SK-N-SH treated with all-trans-retinoic acid at 6 μM for 48 hours (cell line): ENCODE results near the gene PXT1.

Experiments used
- ATAC-seq: fragments of 200-7000 bp; cut with Tn5 transposase; 3 replicates; pipeline ENCODE4 v1.9.1; 2020; ENCODE audit warnings: mild to moderate bottlenecking, moderate library complexity
- ARNTL ChIP-seq: fragments of 450-650 bp; formaldehyde crosslinking; IDR thresholded peaks from 2 replicates; pipeline ENCODE4 v1.5.0; 2020; ENCODE audit warnings: low read depth, mild to moderate bottlenecking, moderate library complexity, borderline replicate concordance
- BACH2 ChIP-seq: fragments of 250-450 bp; sonication (Bioruptor Pico); IDR thresholded peaks from 2 replicates; pipeline ENCODE4 v1.9.0; 2021; ENCODE audit warnings: mild to moderate bottlenecking, borderline replicate concordance
- CSDC2 ChIP-seq: fragments of 250-450 bp; sonication (Bioruptor Pico); IDR thresholded peaks from 2 replicates; pipeline ENCODE4 v1.5.0; 2020; ENCODE audit warnings: mild to moderate bottlenecking, moderate library complexity
- ESRRG ChIP-seq: fragments of 250-450 bp; sonication (Bioruptor Pico); IDR thresholded peaks from 2 replicates; pipeline ENCODE4 v1.6.1; 2021; ENCODE audit warnings: mild to moderate bottlenecking
- GLIS3 ChIP-seq: fragments of 250-450 bp; sonication (Bioruptor Pico); IDR thresholded peaks from 2 replicates; pipeline ENCODE4 v1.5.0; 2020; ENCODE audit warnings: mild to moderate bottlenecking, moderate library complexity
- ISL1 ChIP-seq: fragments of 250-450 bp; sonication (Bioruptor Pico); IDR thresholded peaks from 2 replicates; pipeline ENCODE4 v2.1.2; 2022; ENCODE audit warnings: mild to moderate bottlenecking, moderate library complexity
- OSR1 ChIP-seq: fragments of 250-450 bp; sonication (Bioruptor Pico); IDR thresholded peaks from 2 replicates; pipeline ENCODE4 v1.8.0; 2022; ENCODE audit warnings: moderate library complexity, mild to moderate bottlenecking, inconsistent platforms
- PATZ1 ChIP-seq: fragments of 250-450 bp; sonication (Bioruptor Pico); IDR thresholded peaks from 2 replicates; pipeline ENCODE4 v1.8.0; 2020; ENCODE audit warnings: mild to moderate bottlenecking, moderate library complexity, borderline replicate concordance
- POU6F1 ChIP-seq: fragments of 250-450 bp; sonication (Bioruptor Pico); IDR thresholded peaks from 2 replicates; pipeline ENCODE4 v1.8.0; 2021; ENCODE audit warnings: low read depth, mild to moderate bottlenecking, moderate library complexity, borderline replicate concordance
- RARB ChIP-seq: fragments of 250-450 bp; sonication (Bioruptor Pico); IDR thresholded peaks from 2 replicates; pipeline ENCODE4 v1.8.0; 2021; ENCODE audit warnings: mild to moderate bottlenecking, moderate library complexity
- SNAI2 ChIP-seq: fragments of 250-450 bp; sonication (Bioruptor Pico); IDR thresholded peaks from 2 replicates; pipeline ENCODE4 v1.5.0; 2020; ENCODE audit warnings: mild to moderate bottlenecking, moderate library complexity
- TCF4 ChIP-seq: fragments of 250-450 bp; sonication (Bioruptor Pico); IDR thresholded peaks from 2 replicates; pipeline ENCODE4 v1.8.0; 2021; ENCODE audit warnings: mild to moderate bottlenecking, moderate library complexity, borderline replicate concordance
- TOX ChIP-seq: fragments of 250-450 bp; sonication (Bioruptor Pico); IDR thresholded peaks from 2 replicates; pipeline ENCODE4 v1.8.0; 2021; ENCODE audit warnings: mild to moderate bottlenecking, moderate library complexity, borderline replicate concordance
- TSHZ2 ChIP-seq: fragments of 250-450 bp; sonication (Bioruptor Pico); IDR thresholded peaks from 2 replicates; pipeline ENCODE4 v1.5.0; 2020; ENCODE audit warnings: mild to moderate bottlenecking, moderate library complexity
- ZC3H10 ChIP-seq: fragments of 250-450 bp; sonication (Bioruptor Pico); IDR thresholded peaks from 2 replicates; pipeline ENCODE4 v1.5.1; 2021; ENCODE audit warnings: mild to moderate bottlenecking, moderate library complexity
- ZFP3 ChIP-seq: fragments of 250-450 bp; sonication (Bioruptor Pico); IDR thresholded peaks from 2 replicates; pipeline ENCODE4 v1.5.0; 2020; ENCODE audit warnings: mild to moderate bottlenecking, moderate library complexity
- ZNF8 ChIP-seq: fragments of 450-650 bp; formaldehyde crosslinking; IDR thresholded peaks from 2 replicates; pipeline ENCODE4 v1.5.0; 2020; ENCODE audit warnings: mild to moderate bottlenecking, moderate library complexity
- TF ChIP-seq, protein P1 (sequence below): fragments of 250-450 bp; sonication (Bioruptor Pico); IDR thresholded peaks from 2 replicates; pipeline ENCODE4 v1.5.1; 2021; ENCODE audit warnings: mild to moderate bottlenecking, moderate library complexity

The PXT1 gene

DNA sequence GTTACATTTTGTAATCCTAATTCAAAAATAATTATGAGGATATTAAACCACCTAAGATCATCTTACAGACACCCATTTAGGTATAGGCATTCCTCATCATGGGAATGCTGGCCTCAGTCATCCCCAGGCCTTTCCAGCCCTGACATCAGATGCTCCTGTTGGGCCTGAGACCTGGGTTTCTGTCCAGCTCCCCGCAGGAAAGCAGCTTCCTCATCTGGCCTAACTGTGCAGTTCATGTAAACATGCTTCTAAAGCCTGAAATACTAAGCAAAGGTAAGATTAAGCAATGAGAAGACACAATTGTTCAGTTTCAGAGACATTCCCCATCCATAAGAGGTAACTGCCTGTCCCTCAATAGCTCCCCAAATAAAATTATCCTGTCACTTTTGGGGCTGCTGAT is 74.2 kb downstream of the PXT1 start:
- ATAC-seq = no peak
- TF ChIP-seq ZC3H10 (CRISPR knock-in tag) (no peak), RARB (CRISPR knock-in tag) (no peak), OSR1 (CRISPR knock-in tag) (no peak), POU6F1 (no peak), GLIS3 (no peak), ESRRG (CRISPR knock-in tag) (no peak), TOX (no peak), ZFP3 (no peak), ZNF8 (CRISPR knock-in tag) (no peak), ISL1 (no peak), SNAI2 (CRISPR knock-in tag) (no peak), BACH2 (CRISPR knock-in tag) (no peak), TSHZ2 (no peak), ARNTL (CRISPR knock-in tag) (no peak), PATZ1 (CRISPR knock-in tag) (no peak)
- TF ChIP-seq, protein P1, sequence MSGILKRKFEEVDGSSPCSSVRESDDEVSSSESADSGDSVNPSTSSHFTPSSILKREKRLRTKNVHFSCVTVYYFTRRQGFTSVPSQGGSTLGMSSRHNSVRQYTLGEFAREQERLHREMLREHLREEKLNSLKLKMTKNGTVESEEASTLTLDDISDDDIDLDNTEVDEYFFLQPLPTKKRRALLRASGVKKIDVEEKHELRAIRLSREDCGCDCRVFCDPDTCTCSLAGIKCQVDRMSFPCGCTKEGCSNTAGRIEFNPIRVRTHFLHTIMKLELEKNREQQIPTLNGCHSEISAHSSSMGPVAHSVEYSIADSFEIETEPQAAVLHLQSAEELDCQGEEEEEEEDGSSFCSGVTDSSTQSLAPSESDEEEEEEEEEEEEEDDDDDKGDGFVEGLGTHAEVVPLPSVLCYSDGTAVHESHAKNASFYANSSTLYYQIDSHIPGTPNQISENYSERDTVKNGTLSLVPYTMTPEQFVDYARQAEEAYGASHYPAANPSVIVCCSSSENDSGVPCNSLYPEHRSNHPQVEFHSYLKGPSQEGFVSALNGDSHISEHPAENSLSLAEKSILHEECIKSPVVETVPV (CRISPR knock-in tag) = no peak
- TF ChIP-seq, all 23 proteins: peak for 0

DNA sequence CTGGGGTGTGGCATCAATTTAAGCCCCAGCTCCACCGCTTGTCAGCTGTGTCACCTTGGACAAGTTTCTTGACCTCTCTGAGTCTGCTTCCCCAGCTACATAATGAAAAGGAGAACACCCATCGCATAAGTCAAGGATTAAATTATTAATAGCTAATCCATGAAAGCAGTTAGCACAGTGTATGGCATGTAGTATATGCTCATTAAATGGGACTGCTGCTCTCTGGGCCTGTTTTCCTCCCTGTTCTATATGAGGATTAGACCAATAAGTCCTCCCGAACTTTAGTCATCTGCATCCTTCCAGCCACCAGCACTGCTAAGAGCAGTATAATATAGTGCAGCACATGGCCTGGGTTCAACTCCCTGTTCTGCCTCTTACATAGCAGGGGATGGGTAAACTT is 74.9 kb downstream of the PXT1 start:
- TF ChIP-seq TSHZ2 (no peak), TCF4 (CRISPR knock-in tag) (no peak), TOX (no peak), POU6F1 (no peak), SNAI2 (CRISPR knock-in tag) (no peak), CSDC2 (CRISPR knock-in tag) (no peak), BACH2 (CRISPR knock-in tag) (no peak), ZFP3 (no peak), ZNF8 (CRISPR knock-in tag) (no peak)
- ATAC-seq = no peak
